GM23248 (cell line): ENCODE measurements around the gene DGKG.

Experiments
- EZH2 ChIP-seq: fragments of 200-600 bp; sonication (generic); IDR thresholded peaks from 2 replicates; pipeline ENCODE4 v1.6.1; 2018; ENCODE audit warnings: antibody characterized with exemption, mild to moderate bottlenecking; ENCODE audit not compliant: insufficient read depth, poor library complexity, severe bottlenecking
- EZH2phosphoT487 ChIP-seq: fragments of 200-600 bp; sonication (generic); IDR thresholded peaks from 2 replicates; pipeline ENCODE4 v1.6.1; 2018; ENCODE audit warnings: antibody characterized with exemption, moderate library complexity, mild to moderate bottlenecking, low read depth; ENCODE audit not compliant: insufficient read depth

GRCh38 chr3:186330772-186331460 is 31.1 kb downstream of the DGKG start:
- no peak for TF ChIP-seq EZH2
- TF ChIP-seq EZH2phosphoT487, result no peak
